Stimulated activated CD8-positive, alpha-beta memory T cell treated with anti-CD3 and anti-CD28 coated beads, Interleukin-2, amount 100 ng/mL, for 1 hour (primary cell): ENCODE measurements around the gene FNIP2.

Experiments
- DNase-seq, 2 donors: peaks; one replicate each; pipeline ENCODE4 v3.0.0-alpha.2; 2020; ENCODE audit warnings: low read depth in 2 of 2

FNIP2 gene

GRCh38 chr4:158836828-158837449 lies 68.1 kb downstream of the FNIP2 start:
- DNase-seq, result no peak

- DNase-seq, result no peak
Measured at GRCh38 chr4:158837527-158838141, 68.8 kb downstream of the FNIP2 start.

- DNase-seq, result no peak
Measured at GRCh38 chr4:158840131-158840530, 71.3 kb downstream of the FNIP2 start.

GRCh38 chr4:158841540-158841939 lies 72.7 kb downstream of the FNIP2 start:
- DNase-seq, result no peak

GRCh38 chr4:158845311-158846041 lies 76.7 kb downstream of the FNIP2 start:
- DNase-seq, result no peak

GRCh38 chr4:158847535-158847934 lies 78.7 kb downstream of the FNIP2 start:
- DNase-seq, result no peak

GRCh38 chr4:158849681-158850080 lies 80.9 kb downstream of the FNIP2 start:
- DNase-seq, result no peak

GRCh38 chr4:158850371-158850770 lies 81.5 kb downstream of the FNIP2 start:
- DNase-seq, result no peak

- no peak for DNase-seq
Measured at GRCh38 chr4:158850800-158851644, 82.2 kb downstream of the FNIP2 start.

GRCh38 chr4:158854236-158854635 lies 85.4 kb downstream of the FNIP2 start:
- no peak for DNase-seq

GRCh38 chr4:158856852-158857251 lies 88.0 kb downstream of the FNIP2 start:
- no peak for DNase-seq

GRCh38 chr4:158857951-158858350 lies 89.1 kb downstream of the FNIP2 start:
- DNase-seq, result no peak

- no peak for DNase-seq
Measured at GRCh38 chr4:158858410-158859199, 89.8 kb downstream of the FNIP2 start.

- DNase-seq, result no peak
Measured at GRCh38 chr4:158859661-158860060, 90.8 kb downstream of the FNIP2 start.

- DNase-seq, result no peak
Measured at GRCh38 chr4:158860856-158861255, 92.0 kb downstream of the FNIP2 start.

- no peak for DNase-seq
Measured at GRCh38 chr4:158861281-158861680, 92.5 kb downstream of the FNIP2 start.

- no peak for DNase-seq
Measured at GRCh38 chr4:158861766-158862165, 92.9 kb downstream of the FNIP2 start.

GRCh38 chr4:158863296-158863695 lies 94.5 kb downstream of the FNIP2 start:
- no peak for DNase-seq

GRCh38 chr4:158865520-158866177 lies 96.8 kb downstream of the FNIP2 start:
- DNase-seq, result no peak

GRCh38 chr4:158869001-158869400 lies 100.2 kb downstream of the FNIP2 start:
- no peak for DNase-seq

- DNase-seq, result no peak
Measured at GRCh38 chr4:158869761-158870160, 100.9 kb downstream of the FNIP2 start.
